ENCODE data around the gene SYT8.

DNA sequence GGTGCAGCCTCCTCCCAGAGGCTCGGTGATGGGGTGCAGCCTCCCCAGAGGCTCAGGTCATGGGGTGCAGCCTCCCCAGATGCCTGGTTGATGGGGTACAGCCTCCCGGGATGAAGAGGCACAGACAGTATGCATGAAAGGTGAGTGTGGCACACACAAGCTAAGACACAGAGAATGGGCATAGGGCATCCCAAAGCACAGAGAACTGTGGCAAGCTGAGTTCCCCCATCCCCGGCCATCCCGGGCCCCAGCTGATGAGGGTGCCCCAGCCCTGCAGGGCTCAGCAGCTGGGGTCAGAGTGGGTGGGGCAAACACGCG, 4.8 kb upstream of the SYT8 start:
- TF ChIP-seq, protein P1, sequence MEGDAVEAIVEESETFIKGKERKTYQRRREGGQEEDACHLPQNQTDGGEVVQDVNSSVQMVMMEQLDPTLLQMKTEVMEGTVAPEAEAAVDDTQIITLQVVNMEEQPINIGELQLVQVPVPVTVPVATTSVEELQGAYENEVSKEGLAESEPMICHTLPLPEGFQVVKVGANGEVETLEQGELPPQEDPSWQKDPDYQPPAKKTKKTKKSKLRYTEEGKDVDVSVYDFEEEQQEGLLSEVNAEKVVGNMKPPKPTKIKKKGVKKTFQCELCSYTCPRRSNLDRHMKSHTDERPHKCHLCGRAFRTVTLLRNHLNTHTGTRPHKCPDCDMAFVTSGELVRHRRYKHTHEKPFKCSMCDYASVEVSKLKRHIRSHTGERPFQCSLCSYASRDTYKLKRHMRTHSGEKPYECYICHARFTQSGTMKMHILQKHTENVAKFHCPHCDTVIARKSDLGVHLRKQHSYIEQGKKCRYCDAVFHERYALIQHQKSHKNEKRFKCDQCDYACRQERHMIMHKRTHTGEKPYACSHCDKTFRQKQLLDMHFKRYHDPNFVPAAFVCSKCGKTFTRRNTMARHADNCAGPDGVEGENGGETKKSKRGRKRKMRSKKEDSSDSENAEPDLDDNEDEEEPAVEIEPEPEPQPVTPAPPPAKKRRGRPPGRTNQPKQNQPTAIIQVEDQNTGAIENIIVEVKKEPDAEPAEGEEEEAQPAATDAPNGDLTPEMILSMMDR (conservative IDR thresholded peaks at IDR 0.05; ENCODE audit: low read depth, low read length), result no peak
- TF ChIP-seq EZH2 (IDR thresholded peaks at IDR 0.05; ENCODE audit: low read length, unreplicated experiment) (no peak), EZH2phosphoT487 (IDR thresholded peaks at IDR 0.05; ENCODE audit: borderline replicate concordance, low read length) (no peak)

Measured in PC-3 (cell line).